Measurements from ENCODE around the gene DIPK1A. TPM values are rescaled to one million over a fixed set of nuclear protein-coding genes. Genes with fewer than 3 reads are reported as not detected.

Gene DIPK1A
- total RNA-seq, 1 experiment from 2014 or later = 2.3 TPM

- H3K27me3 ChIP-seq (replicated peaks; ENCODE audit: control insufficient read depth, insufficient read depth, low read length) = no peaks in the 10 kb centered on the region
- no peaks in the 10 kb centered on the region for H3K9me3 ChIP-seq
- CTCF ChIA-PET = no interaction called here
- no TSS peak for BruUV-seq (replicated peaks)
- Mint-ChIP-seq H3K27ac (ENCODE audit: unreplicated experiment) (no peak overlapping the region), H3K27me3 (ENCODE audit: insufficient read depth, unreplicated experiment) (no peaks in the 10 kb centered on the region), H3K4me1 (ENCODE audit: low read depth, unreplicated experiment) (peaks cover 24% of the 10 kb centered on the region), H3K36me3 (ENCODE audit: insufficient read depth, unreplicated experiment) (peaks cover 7% of the 10 kb centered on the region), H3K4me3 (ENCODE audit: unreplicated experiment) (no peak overlapping the region), H3K9me3 (ENCODE audit: unreplicated experiment) (no peaks in the 10 kb centered on the region)
- H3K4me1 ChIP-seq = peaks cover 16% of the 10 kb centered on the region
- POLR2A ChIA-PET = no interaction called here
- H3K4me3 ChIP-seq (ENCODE audit: low read depth, low read length) = no peak overlapping the region
- no peak for DNase-seq
- no peaks in the 10 kb centered on the region for H3K36me3 ChIP-seq (ENCODE audit: control insufficient read depth, insufficient read depth, low read length)
- no peak for TF ChIP-seq CTCF (IDR thresholded peaks at IDR 0.05; ENCODE audit: insufficient read depth in 1 of 2, low read depth in 1 of 2, low read length in 1 of 2, severe bottlenecking in 1 of 2, unreplicated experiment in 1 of 2)
- intact Hi-C loops (cut with micrococcal nuclease; ENCODE audit: unreplicated experiment) = no loop called here
Observed at GRCh38 chr1:92929461-92929860, 31.8 kb downstream of the DIPK1A start.

DNA sequence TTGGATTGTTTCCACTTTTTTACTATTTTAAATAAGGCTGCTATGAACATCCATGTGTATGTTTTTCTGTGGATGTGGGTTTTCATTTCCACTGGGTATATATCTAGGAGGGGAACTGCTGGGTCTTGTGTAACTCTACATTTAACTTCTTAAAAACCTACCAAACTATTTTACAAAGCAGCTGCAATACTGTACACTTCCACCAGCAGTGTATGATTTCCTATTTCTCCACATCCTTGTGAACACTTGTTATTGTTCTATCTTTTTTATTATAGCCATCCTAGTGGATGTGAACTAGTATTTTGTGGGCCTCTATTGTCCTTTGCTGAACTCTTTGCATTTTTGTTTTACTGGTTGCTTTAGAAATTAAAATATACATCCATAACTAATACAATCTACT is 33.4 kb downstream of the DIPK1A start:
- Mint-ChIP-seq H3K9me3 (ENCODE audit: unreplicated experiment) (no peaks in the 10 kb centered on the region), H3K4me1 (ENCODE audit: low read depth, unreplicated experiment) (peaks cover 11% of the 10 kb centered on the region), H3K27me3 (ENCODE audit: insufficient read depth, unreplicated experiment) (no peaks in the 10 kb centered on the region), H3K4me3 (ENCODE audit: unreplicated experiment) (no peak overlapping the region), H3K36me3 (ENCODE audit: insufficient read depth, unreplicated experiment) (no peaks in the 10 kb centered on the region), H3K27ac (ENCODE audit: unreplicated experiment) (no peak overlapping the region)
- peak in 1 of 2 experiments; percentile 12 for TF ChIP-seq CTCF (IDR thresholded peaks at IDR 0.05; ENCODE audit: insufficient read depth in 1 of 2, low read depth in 1 of 2, low read length in 1 of 2, severe bottlenecking in 1 of 2, unreplicated experiment in 1 of 2)
- no peak for DNase-seq
- H3K27me3 ChIP-seq (replicated peaks; ENCODE audit: control insufficient read depth, insufficient read depth, low read length) = no peaks in the 10 kb centered on the region
- ChIA-PET POLR2A (no interaction called here), CTCF (no interaction called here)
- no peaks in the 10 kb centered on the region for H3K36me3 ChIP-seq (ENCODE audit: control insufficient read depth, insufficient read depth, low read length)
- intact Hi-C loops (cut with micrococcal nuclease; ENCODE audit: unreplicated experiment) = no loop called here
- H3K4me3 ChIP-seq (ENCODE audit: low read depth, low read length) = no peak overlapping the region
- H3K9me3 ChIP-seq = no peaks in the 10 kb centered on the region
- no TSS peak for BruUV-seq (replicated peaks)
- H3K4me1 ChIP-seq = peaks cover 4% of the 10 kb centered on the region; the same call in 1 of the 2 replicates

DNA sequence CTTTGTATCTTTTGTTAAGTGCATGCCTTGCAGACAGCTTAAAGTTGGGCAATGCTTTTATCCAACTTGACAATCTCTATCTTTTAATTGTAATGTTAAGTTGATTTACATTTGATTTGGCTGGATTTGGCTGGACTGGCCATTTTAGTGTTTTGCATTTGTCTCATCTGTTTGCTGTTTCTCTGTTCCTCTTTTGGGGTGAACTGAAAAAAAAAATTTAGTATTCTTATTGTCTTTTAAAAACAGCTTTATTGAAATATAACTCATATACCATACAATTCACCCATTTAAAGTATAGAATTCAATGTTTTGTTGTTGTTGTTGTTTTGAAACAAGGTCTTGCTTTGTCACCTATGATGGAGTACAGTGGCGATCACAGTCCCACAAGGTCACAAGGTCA is 34.4 kb downstream of the DIPK1A start:
- Histone ChIP-seq H3K9me3 (no peaks in the 10 kb centered on the region), H3K36me3 (ENCODE audit: control insufficient read depth, insufficient read depth, low read length) (no peaks in the 10 kb centered on the region), H3K4me3 (ENCODE audit: low read depth, low read length) (no peak overlapping the region), H3K4me1 (no peaks in the 10 kb centered on the region), H3K27me3 (replicated peaks; ENCODE audit: control insufficient read depth, insufficient read depth, low read length) (no peaks in the 10 kb centered on the region)
- POLR2A ChIA-PET = no interaction called here
- no peak for DNase-seq
- Mint-ChIP-seq H3K9me3 (ENCODE audit: unreplicated experiment) (no peaks in the 10 kb centered on the region), H3K4me1 (ENCODE audit: low read depth, unreplicated experiment) (peaks cover 6% of the 10 kb centered on the region), H3K27me3 (ENCODE audit: insufficient read depth, unreplicated experiment) (no peaks in the 10 kb centered on the region), H3K27ac (ENCODE audit: unreplicated experiment) (no peak overlapping the region), H3K4me3 (ENCODE audit: unreplicated experiment) (no peak overlapping the region), H3K36me3 (ENCODE audit: insufficient read depth, unreplicated experiment) (no peaks in the 10 kb centered on the region)
- CTCF ChIA-PET = no interaction called here
- intact Hi-C loops (cut with micrococcal nuclease; ENCODE audit: unreplicated experiment) = no loop called here
- TF ChIP-seq CTCF (IDR thresholded peaks at IDR 0.05; ENCODE audit: insufficient read depth in 1 of 2, low read depth in 1 of 2, low read length in 1 of 2, severe bottlenecking in 1 of 2, unreplicated experiment in 1 of 2) = no peak
- no TSS peak for BruUV-seq (replicated peaks)
